Measurements from ENCODE around the gene SLC10A7. TPM values are rescaled to one million over a fixed set of nuclear protein-coding genes. Genes with fewer than 3 reads are reported as not detected.

The SLC10A7 gene
- total and polyA plus RNA-seq, 12 donors, result 1.7 to 27.5 (median 13.0) TPM

DNA sequence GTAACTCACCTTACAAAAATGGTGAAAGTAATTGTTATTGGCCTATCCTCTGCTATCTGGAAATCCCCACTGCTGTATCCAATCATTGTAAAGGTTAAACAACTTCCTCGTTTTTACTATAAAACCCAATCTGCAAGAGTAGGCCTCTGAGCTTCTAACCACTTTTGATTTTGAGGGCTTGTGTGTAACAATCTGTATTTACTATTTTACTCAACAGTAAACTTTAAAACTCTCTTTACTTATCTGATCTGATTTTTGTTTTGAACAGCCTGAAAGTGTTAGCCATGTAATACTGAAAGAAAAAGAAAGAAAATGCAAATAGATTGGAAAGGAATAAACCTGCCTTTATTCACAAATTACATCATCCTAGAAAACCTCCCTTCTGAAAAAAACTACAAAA, 63.1 kb downstream of the SLC10A7 start:
- 58 to 72% (median 70%) methylated on average over 1 of the region's 1 CpG for WGBS, 4 donors

DNA sequence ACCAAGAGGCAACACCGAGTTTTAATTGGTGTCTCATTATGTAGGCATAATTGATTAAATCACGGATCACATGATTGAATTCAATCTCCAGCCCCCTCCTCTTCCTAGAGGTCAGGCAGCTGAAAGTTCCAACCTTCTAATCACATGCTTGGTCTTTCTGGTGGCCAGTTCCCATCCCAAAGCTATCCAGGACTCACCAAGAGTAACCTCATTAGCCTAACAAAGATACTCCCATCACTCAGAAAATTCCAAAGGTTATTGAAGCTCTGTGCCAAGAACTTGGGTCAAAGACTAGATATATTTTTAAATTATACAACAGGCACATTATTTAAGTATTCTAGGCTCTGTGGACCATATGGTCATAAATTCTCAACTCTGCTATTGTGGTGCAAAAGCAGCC, 65.1 kb downstream of the SLC10A7 start:
- 87 to 90% (median 87%) methylated on average over 2 of the region's 2 CpGs for WGBS, 4 donors
- intact Hi-C loops (cut with DNase I), result no loop called here
- Histone ChIP-seq H3K36me3 (replicated peaks in 1 of 2) (no peaks in the 10 kb centered on the region), H3K27ac (no peak overlapping the region), H3K4me3 (no peak overlapping the region), H3K4me1 (replicated peaks in 1 of 2) (peaks cover 0 to 14% of the 10 kb centered on the region in 2 donors), H3K9me3 (replicated peaks in 1 of 3) (no peaks in the 10 kb centered on the region), H3K27me3 (no peaks in the 10 kb centered on the region)
- TF ChIP-seq, protein P1, sequence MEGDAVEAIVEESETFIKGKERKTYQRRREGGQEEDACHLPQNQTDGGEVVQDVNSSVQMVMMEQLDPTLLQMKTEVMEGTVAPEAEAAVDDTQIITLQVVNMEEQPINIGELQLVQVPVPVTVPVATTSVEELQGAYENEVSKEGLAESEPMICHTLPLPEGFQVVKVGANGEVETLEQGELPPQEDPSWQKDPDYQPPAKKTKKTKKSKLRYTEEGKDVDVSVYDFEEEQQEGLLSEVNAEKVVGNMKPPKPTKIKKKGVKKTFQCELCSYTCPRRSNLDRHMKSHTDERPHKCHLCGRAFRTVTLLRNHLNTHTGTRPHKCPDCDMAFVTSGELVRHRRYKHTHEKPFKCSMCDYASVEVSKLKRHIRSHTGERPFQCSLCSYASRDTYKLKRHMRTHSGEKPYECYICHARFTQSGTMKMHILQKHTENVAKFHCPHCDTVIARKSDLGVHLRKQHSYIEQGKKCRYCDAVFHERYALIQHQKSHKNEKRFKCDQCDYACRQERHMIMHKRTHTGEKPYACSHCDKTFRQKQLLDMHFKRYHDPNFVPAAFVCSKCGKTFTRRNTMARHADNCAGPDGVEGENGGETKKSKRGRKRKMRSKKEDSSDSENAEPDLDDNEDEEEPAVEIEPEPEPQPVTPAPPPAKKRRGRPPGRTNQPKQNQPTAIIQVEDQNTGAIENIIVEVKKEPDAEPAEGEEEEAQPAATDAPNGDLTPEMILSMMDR (IDR thresholded peaks at IDR 0.05), result no peak
- no peak for TF ChIP-seq POLR2A (IDR thresholded peaks at IDR 0.05)
- DNase-seq, result no peak

More for the DNA sequence above, 63.1 kb downstream of the SLC10A7 start:
- Histone ChIP-seq H3K36me3 (replicated peaks in 1 of 2) (no peaks in the 10 kb centered on the region), H3K27ac (no peak overlapping the region), H3K4me3 (no peak overlapping the region), H3K27me3 (no peaks in the 10 kb centered on the region), H3K9me3 (replicated peaks in 1 of 3) (no peaks in the 10 kb centered on the region), H3K4me1 (replicated peaks in 1 of 2) (peaks cover 0 to 13% of the 10 kb centered on the region in 2 donors)
- TF ChIP-seq, protein P1 (IDR thresholded peaks at IDR 0.05), result no peak
- TF ChIP-seq POLR2A (IDR thresholded peaks at IDR 0.05), result no peak
- no peak for DNase-seq
- intact Hi-C loops (cut with DNase I), result no loop called here

DNA sequence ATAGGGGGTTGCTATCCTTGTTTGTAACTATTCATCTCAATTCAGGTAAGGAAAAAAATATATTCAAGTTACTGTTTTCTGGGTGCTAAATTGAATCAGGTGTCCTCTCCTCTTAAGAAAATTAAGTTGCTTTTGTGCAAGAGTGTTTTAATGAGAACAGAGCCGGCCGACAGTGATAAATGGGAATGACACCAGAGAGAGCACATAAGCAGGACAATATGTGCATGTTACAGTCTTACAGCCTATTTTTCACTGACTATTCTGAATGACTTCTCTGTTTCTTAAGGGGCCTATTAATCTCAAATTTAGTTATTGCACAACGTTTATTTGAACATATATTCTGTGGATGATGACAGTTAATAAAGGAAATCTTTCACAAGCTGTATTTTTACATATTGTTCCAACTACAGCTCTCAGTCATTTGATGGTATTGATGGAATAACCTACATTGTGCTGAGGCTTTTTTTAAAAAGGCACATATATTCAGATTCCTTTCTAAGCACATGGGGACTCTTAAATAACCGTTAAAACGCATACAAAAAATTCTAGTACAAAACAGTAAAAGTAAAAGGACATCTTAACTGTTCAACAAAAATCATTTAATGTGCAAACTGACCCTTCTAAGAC, 68.4 kb downstream of the SLC10A7 start:
- H3K36me3 ChIP-seq (replicated peaks in 1 of 2), result no peaks in the 10 kb centered on the region
- H3K4me1 ChIP-seq (replicated peaks in 1 of 2), result peaks cover 0 to 11% of the 10 kb centered on the region in 2 donors
- intact Hi-C loops (cut with DNase I), result no loop called here
- WGBS, 4 donors, result 77 to 83% (median 80%) methylated on average over 5 of the region's 5 CpGs
- H3K4me3 ChIP-seq, result no peak overlapping the region
- no peak overlapping the region for H3K27ac ChIP-seq
- TF ChIP-seq POLR2A (IDR thresholded peaks at IDR 0.05), result no peak
- TF ChIP-seq, protein P1 (IDR thresholded peaks at IDR 0.05), result no peak
- H3K9me3 ChIP-seq (replicated peaks in 1 of 3), result no peaks in the 10 kb centered on the region
- no peak for DNase-seq
- no peaks in the 10 kb centered on the region for H3K27me3 ChIP-seq

DNA sequence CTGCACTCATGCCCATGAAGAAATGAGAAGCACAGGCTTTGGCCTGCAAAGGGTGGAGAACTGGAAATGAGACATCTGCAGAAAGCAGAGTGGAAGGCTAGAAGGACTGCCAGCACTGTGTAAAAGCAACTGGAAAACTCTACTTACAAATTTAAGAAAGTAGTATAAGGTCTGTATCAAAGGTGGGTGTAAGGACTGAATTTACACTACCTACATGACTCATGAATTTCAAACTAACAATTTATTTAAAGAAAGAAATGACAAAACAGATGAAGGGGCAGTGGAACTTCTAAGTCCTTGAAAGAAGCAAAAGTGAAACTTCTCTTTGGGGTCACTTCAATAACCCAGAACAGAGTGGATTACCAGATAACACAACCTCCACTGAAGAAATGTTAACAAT, 71.2 kb downstream of the SLC10A7 start:
- no peak overlapping the region for H3K27ac ChIP-seq
- H3K27me3 ChIP-seq, result no peaks in the 10 kb centered on the region
- TF ChIP-seq POLR2A (IDR thresholded peaks at IDR 0.05), result no peak
- TF ChIP-seq, protein P1 (IDR thresholded peaks at IDR 0.05), result no peak
- H3K36me3 ChIP-seq (replicated peaks in 1 of 2), result no peaks in the 10 kb centered on the region
- H3K9me3 ChIP-seq (replicated peaks in 1 of 3), result no peaks in the 10 kb centered on the region
- intact Hi-C loops (cut with DNase I), result no loop called here
- H3K4me3 ChIP-seq, result no peak overlapping the region
- peaks cover 0 to 9% of the 10 kb centered on the region in 2 donors for H3K4me1 ChIP-seq (replicated peaks in 1 of 2)
- no peak for DNase-seq

All from adrenal gland (tissue), 12 donors.